Measurements from ENCODE around the gene CWC27.

The CWC27 gene

GRCh38 chr5:64942460-64942859 lies 173.7 kb downstream of the CWC27 start:
- Histone ChIP-seq H3K27ac (ENCODE audit: extremely low read depth, low read depth, low read length) (no peak overlapping the region), H3K4me1 (ENCODE audit: control insufficient read depth, insufficient read depth, low read length) (peaks cover 3% of the 10 kb centered on the region), H3K36me3 (ENCODE audit: control insufficient read depth in 2 of 2, insufficient read depth in 1 of 2, low read length in 2 of 2) (no peaks in the 10 kb centered on the region), H3K9me3 (ENCODE audit: control insufficient read depth, insufficient read depth, low read depth, low read length) (no peaks in the 10 kb centered on the region), H3K4me3 (ENCODE audit: low read depth, low read length) (no peak overlapping the region)
- ChIA-PET CTCF (no interaction called here), POLR2A (no interaction called here)
- TF ChIP-seq, protein P1, sequence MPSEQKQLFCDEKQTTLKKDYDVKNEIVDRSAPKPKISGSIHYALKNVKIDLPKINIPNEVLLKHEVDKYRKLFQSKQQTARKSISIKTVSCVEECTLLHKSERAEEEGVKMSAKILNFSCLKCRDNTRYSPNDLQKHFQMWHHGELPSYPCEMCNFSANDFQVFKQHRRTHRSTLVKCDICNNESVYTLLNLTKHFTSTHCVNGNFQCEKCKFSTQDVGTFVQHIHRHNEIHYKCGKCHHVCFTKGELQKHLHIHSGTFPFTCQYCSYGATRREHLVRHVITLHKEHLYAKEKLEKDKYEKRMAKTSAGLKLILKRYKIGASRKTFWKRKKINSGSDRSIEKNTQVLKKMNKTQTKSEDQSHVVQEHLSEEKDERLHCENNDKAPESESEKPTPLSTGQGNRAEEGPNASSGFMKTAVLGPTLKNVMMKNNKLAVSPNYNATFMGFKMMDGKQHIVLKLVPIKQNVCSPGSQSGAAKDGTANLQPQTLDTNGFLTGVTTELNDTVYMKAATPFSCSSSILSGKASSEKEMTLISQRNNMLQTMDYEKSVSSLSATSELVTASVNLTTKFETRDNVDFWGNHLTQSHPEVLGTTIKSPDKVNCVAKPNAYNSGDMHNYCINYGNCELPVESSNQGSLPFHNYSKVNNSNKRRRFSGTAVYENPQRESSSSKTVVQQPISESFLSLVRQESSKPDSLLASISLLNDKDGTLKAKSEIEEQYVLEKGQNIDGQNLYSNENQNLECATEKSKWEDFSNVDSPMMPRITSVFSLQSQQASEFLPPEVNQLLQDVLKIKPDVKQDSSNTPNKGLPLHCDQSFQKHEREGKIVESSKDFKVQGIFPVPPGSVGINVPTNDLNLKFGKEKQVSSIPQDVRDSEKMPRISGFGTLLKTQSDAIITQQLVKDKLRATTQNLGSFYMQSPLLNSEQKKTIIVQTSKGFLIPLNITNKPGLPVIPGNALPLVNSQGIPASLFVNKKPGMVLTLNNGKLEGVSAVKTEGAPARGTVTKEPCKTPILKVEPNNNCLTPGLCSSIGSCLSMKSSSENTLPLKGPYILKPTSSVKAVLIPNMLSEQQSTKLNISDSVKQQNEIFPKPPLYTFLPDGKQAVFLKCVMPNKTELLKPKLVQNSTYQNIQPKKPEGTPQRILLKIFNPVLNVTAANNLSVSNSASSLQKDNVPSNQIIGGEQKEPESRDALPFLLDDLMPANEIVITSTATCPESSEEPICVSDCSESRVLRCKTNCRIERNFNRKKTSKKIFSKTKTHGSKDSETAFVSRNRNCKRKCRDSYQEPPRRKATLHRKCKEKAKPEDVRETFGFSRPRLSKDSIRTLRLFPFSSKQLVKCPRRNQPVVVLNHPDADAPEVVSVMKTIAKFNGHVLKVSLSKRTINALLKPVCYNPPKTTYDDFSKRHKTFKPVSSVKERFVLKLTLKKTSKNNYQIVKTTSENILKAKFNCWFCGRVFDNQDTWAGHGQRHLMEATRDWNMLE (tag by site-specific recombination; conservative IDR thresholded peaks at IDR 0.05; ENCODE audit: low read depth) = no peak
- TF ChIP-seq ZNF239 (tag by site-specific recombination; IDR thresholded peaks at IDR 0.05) = no peak
- TF ChIP-seq SCRT2 (tag by site-specific recombination; IDR thresholded peaks at IDR 0.05) = no peak
- TF ChIP-seq MEIS1 (CRISPR knock-in tag; IDR thresholded peaks at IDR 0.05; ENCODE audit: borderline replicate concordance) = no peak
- TF ChIP-seq ZNF184 (tag by site-specific recombination; IDR thresholded peaks at IDR 0.05) = no peak
- TF ChIP-seq ZNF600 (tag by site-specific recombination; IDR thresholded peaks at IDR 0.05) = no peak
- TF ChIP-seq GLI4 (tag by site-specific recombination; IDR thresholded peaks at IDR 0.05) = no peak
- no peak for TF ChIP-seq KLF1 (tag by site-specific recombination; IDR thresholded peaks at IDR 0.05)
- TF ChIP-seq ZBTB11 (tag by site-specific recombination; conservative IDR thresholded peaks at IDR 0.05; ENCODE audit: low read depth) = no peak
- no peak for TF ChIP-seq ZNF544 (tag by site-specific recombination; IDR thresholded peaks at IDR 0.05)
- TF ChIP-seq ZNF169 (tag by site-specific recombination; IDR thresholded peaks at IDR 0.05) = no peak
- TF ChIP-seq ZNF558 (tag by site-specific recombination; IDR thresholded peaks at IDR 0.05) = no peak
- no peak for TF ChIP-seq ZNF354C (tag by site-specific recombination; IDR thresholded peaks at IDR 0.05; ENCODE audit: borderline replicate concordance, low read depth)
- TF ChIP-seq ZNF48 (tag by site-specific recombination; IDR thresholded peaks at IDR 0.05) = no peak
- TF ChIP-seq BCL6B (tag by site-specific recombination; IDR thresholded peaks at IDR 0.05) = no peak
- TF ChIP-seq ZNF394 (tag by site-specific recombination; IDR thresholded peaks at IDR 0.05; ENCODE audit: borderline replicate concordance) = no peak
- TF ChIP-seq ZNF449 (tag by site-specific recombination; IDR thresholded peaks at IDR 0.05) = no peak
- TF ChIP-seq ZNF664 (tag by site-specific recombination; IDR thresholded peaks at IDR 0.05) = no peak
- TF ChIP-seq MZF1 (tag by site-specific recombination; IDR thresholded peaks at IDR 0.05; ENCODE audit: borderline replicate concordance) = no peak
- no peak for TF ChIP-seq ZNF335 (tag by site-specific recombination; conservative IDR thresholded peaks at IDR 0.05)
